Measurements from ENCODE around the gene CPPED1. TPM values are rescaled to one million over a fixed set of nuclear protein-coding genes. Genes with fewer than 3 reads are reported as not detected.

CPPED1 gene
- total and polyA plus RNA-seq, 10 of the 15 experiments (the other 5 are each of a cell fraction or from before 2014, with no cell fraction given) = 7.1 to 39.0 (median 16.0) TPM

- TF ChIP-seq IRF5 (IDR thresholded peaks at IDR 0.05; ENCODE audit: borderline replicate concordance) (no peak), HDAC2 (IDR thresholded peaks at IDR 0.05) (no peak), USF1 (IDR thresholded peaks at IDR 0.05; ENCODE audit: borderline replicate concordance, extremely low read length, insufficient read depth, low read depth, low read length) (no peak), SMAD5 (IDR thresholded peaks at IDR 0.05; ENCODE audit: low read depth) (no peak), TCF3 (IDR thresholded peaks at IDR 0.05; ENCODE audit: borderline replicate concordance, insufficient read depth, low read depth, low read length) (0 out of 2 replicates have a peak, but pooled peaks have one; percentile 45), SUZ12 (IDR thresholded peaks at IDR 0.05; ENCODE audit: unreplicated experiment) (no peak), WRNIP1 (IDR thresholded peaks at IDR 0.05; ENCODE audit: borderline replicate concordance, low read depth, low read length) (0 out of 2 replicates have a peak, but pooled peaks have one; percentile 39), ZNF217 (IDR thresholded peaks at IDR 0.05) (peak; percentile 87; the same call in 1 of the 2 replicates), SREBF2 (IDR thresholded peaks at IDR 0.05; ENCODE audit: low read length) (no peak), MTA3 (IDR thresholded peaks at IDR 0.05; ENCODE audit: borderline replicate concordance, low read length) (peak; percentile 96), NFYB (IDR thresholded peaks at IDR 0.05; ENCODE audit: insufficient read depth, low read depth, low read length) (no peak), ZNF592 (IDR thresholded peaks at IDR 0.05) (no peak), SMC3 (IDR thresholded peaks at IDR 0.05; ENCODE audit: borderline replicate concordance, low read length) (no peak), NR2C2 (IDR thresholded peaks at IDR 0.05; ENCODE audit: borderline replicate concordance, control insufficient read depth, insufficient read length, low read depth) (no peak), DPF2 (IDR thresholded peaks at IDR 0.05) (peak; percentile 96), CBX3 (IDR thresholded peaks at IDR 0.05; ENCODE audit: borderline replicate concordance, low read depth) (no peak), CEBPZ (IDR thresholded peaks at IDR 0.05; ENCODE audit: low read depth, low read length) (no peak), FOXK2 (IDR thresholded peaks at IDR 0.05) (no peak), ESRRA (IDR thresholded peaks at IDR 0.05; ENCODE audit: low read length) (peak; percentile 99), NFYA (IDR thresholded peaks at IDR 0.05; ENCODE audit: borderline replicate concordance, low read depth, low read length) (no peak)
These were observed 2.1 kb downstream of the CPPED1 start (continued) for GRCh38 chr16:12801511-12802042.
